OCI-LY1 (cell line): ENCODE results near the gene IFITM10.
"Not testable (repeated sequence)": the region's sequence is repeated elsewhere in the genome, so short reads cannot be mapped to it uniquely, and the experiment has no call there.

ENCODE experiments used
- H2AFZ ChIP-seq: fragments of 200-600 bp; sonication (generic), shearing (Covaris generic); 2 replicates; pipeline ENCODE4 v1.6.0; 2014; ENCODE audit warnings: antibody characterized with exemption, mild to moderate bottlenecking, low read length
- H3F3A ChIP-seq: fragments of 200-600 bp; sonication (generic), shearing (Covaris generic); 2 replicates; pipeline ENCODE4 v1.6.0; 2014; ENCODE audit warnings: mild to moderate bottlenecking, antibody characterized with exemption, low read length, moderate library complexity; ENCODE audit not compliant: insufficient read depth
- H3K27ac ChIP-seq: fragments of 200-600 bp; sonication (generic); 2 replicates; pipeline ENCODE4 v1.5.1; 2014; ENCODE audit warnings: low read length, mixed run types, mild to moderate bottlenecking, low read depth; ENCODE audit not compliant: poor library complexity, severe bottlenecking
- H3K27me3 ChIP-seq: fragments of 200-600 bp; sonication (generic); 2 replicates; pipeline ENCODE4 v1.6.0; 2014; ENCODE audit warnings: antibody characterized with exemption, mild to moderate bottlenecking, low read length, moderate library complexity; ENCODE audit not compliant: insufficient read depth
- H3K36me3 ChIP-seq: fragments of 200-600 bp; sonication (generic); 2 replicates; pipeline ENCODE4 v1.6.1; 2014; ENCODE audit warnings: mild to moderate bottlenecking, antibody characterized with exemption, low read length, moderate library complexity, mixed read lengths; ENCODE audit not compliant: insufficient read depth
- H3K4me1 ChIP-seq: fragments of 200-600 bp; sonication (generic); 2 replicates; pipeline ENCODE4 v1.5.1; 2014; ENCODE audit warnings: mild to moderate bottlenecking, low read length, moderate library complexity; ENCODE audit not compliant: insufficient read depth, severe bottlenecking
- H3K4me2 ChIP-seq: fragments of 200-600 bp; sonication (generic), shearing (Covaris generic); 2 replicates; pipeline ENCODE4 v1.6.1; 2014; ENCODE audit warnings: low read length
- H3K4me3 ChIP-seq: fragments of 200-600 bp; sonication (generic); 2 replicates; pipeline ENCODE4 v1.5.1; 2014; ENCODE audit warnings: low read length, low read depth, mild to moderate bottlenecking, mixed read lengths; ENCODE audit not compliant: poor library complexity, severe bottlenecking
- H3K79me2 ChIP-seq: fragments of 200-600 bp; shearing (Covaris generic); 2 replicates; pipeline ENCODE4 v1.6.1; 2016; ENCODE audit warnings: mixed run types, low read length, mixed read lengths; ENCODE audit not compliant: insufficient read depth
- H3K9ac ChIP-seq: fragments of 200-600 bp; sonication (generic), shearing (Covaris generic); 2 replicates; pipeline ENCODE4 v1.6.1; 2014; ENCODE audit warnings: mild to moderate bottlenecking, low read length, mixed read lengths
- H3K9me2 ChIP-seq: fragments of 200-600 bp; sonication (generic), shearing (Covaris generic); 2 replicates; pipeline ENCODE4 v1.6.1; 2014; ENCODE audit warnings: low read depth, mild to moderate bottlenecking, low read length, mixed read lengths
- H3K9me3 ChIP-seq: fragments of 200-600 bp; shearing (Covaris generic); 2 replicates; pipeline ENCODE4 v1.6.1; 2014; ENCODE audit warnings: low read length, mixed read lengths
- H4K20me1 ChIP-seq: fragments of 200-600 bp; sonication (generic), shearing (Covaris generic); 2 replicates; pipeline ENCODE4 v1.6.0; 2016; ENCODE audit warnings: mild to moderate bottlenecking, low read length; ENCODE audit not compliant: insufficient read depth
- EZH2 ChIP-seq: fragments of 200-600 bp; sonication (generic), shearing (Covaris generic); IDR thresholded peaks from 2 replicates; pipeline ENCODE4 v1.8.0; 2017; ENCODE audit warnings: borderline replicate concordance, mixed run types, mild to moderate bottlenecking, antibody characterized with exemption, low read length, moderate library complexity, mixed read lengths
- TF ChIP-seq, protein P1 (sequence below): fragments of 200-600 bp; sonication (generic), shearing (Covaris generic); IDR thresholded peaks from 2 replicates; pipeline ENCODE4 v1.5.1; 2017; ENCODE audit warnings: mild to moderate bottlenecking, antibody characterized with exemption, low read length, moderate library complexity, mixed read lengths

IFITM10 gene

DNA sequence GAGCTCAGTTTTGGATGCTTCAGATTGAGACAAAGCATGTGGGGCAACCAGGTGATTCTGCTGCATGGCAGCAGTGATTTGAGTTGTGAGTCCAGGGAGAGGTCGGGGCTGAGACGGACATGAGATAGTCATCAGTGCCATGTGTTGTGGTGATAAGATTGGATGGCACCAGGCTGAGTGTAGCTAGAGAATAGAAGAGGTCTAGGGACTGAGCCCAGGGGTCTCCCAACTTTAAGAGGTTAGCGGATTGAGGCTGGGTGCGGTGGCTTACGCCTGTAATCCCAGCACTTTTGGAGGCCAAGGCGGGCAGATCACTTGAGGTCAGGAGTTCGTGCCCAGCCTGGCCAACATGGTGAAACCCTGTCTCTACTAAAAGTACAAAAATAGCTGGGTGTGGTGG lies 19.7 kb upstream of the IFITM10 start:
- Histone ChIP-seq H3K27me3 (0 out of 2 replicates have a peak, but pooled peaks cover 3% of the 10 kb centered on the region), H3K9ac (no peak overlapping the region), H2AFZ (no peak overlapping the region), H3K9me3 (no peaks in the 10 kb centered on the region), H3K4me3 (no peak overlapping the region), H4K20me1 (no peaks in the 10 kb centered on the region), H3K9me2 (no peaks in the 10 kb centered on the region), H3K27ac (no peak overlapping the region), H3F3A (no peaks in the 10 kb centered on the region), H3K4me2 (no peak overlapping the region), H3K4me1 (no peaks in the 10 kb centered on the region), H3K79me2 (no peaks in the 10 kb centered on the region), H3K36me3 (no peaks in the 10 kb centered on the region)
- no peak for TF ChIP-seq EZH2
- TF ChIP-seq, protein P1, sequence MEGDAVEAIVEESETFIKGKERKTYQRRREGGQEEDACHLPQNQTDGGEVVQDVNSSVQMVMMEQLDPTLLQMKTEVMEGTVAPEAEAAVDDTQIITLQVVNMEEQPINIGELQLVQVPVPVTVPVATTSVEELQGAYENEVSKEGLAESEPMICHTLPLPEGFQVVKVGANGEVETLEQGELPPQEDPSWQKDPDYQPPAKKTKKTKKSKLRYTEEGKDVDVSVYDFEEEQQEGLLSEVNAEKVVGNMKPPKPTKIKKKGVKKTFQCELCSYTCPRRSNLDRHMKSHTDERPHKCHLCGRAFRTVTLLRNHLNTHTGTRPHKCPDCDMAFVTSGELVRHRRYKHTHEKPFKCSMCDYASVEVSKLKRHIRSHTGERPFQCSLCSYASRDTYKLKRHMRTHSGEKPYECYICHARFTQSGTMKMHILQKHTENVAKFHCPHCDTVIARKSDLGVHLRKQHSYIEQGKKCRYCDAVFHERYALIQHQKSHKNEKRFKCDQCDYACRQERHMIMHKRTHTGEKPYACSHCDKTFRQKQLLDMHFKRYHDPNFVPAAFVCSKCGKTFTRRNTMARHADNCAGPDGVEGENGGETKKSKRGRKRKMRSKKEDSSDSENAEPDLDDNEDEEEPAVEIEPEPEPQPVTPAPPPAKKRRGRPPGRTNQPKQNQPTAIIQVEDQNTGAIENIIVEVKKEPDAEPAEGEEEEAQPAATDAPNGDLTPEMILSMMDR, result no peak

DNA sequence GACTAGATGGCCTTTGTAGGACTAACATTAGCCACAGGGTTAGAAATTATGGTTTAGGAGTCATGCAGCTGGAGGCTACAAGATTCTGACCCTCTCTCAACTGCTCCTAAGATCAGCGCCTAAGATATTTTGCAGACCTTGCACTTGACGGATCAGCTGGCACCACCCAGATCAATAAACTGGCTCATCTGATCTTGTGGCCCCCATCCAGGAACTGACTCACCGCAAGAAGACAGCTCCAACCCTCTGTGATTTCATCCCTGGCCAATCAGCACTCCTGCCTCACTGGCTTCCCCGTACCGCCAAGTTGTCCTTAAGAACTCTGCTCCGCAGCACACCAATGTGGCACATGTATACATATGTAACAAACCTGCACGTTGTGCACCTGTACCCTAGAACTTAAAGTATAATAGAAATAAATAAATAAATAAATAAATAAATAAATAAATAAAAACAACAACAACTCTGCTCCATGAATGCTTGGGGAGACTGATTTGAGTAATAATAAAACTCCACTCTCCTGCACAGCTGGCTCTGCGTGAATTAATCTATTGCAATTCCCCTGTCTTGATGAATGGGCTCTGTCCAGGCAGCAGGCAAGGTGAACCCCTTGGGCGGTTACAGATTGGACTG lies 19.0 kb upstream of the IFITM10 start:
- not testable (repeated sequence) for H3K4me2 ChIP-seq, H3K27me3 ChIP-seq, H3K36me3 ChIP-seq, H3K4me3 ChIP-seq, H2AFZ ChIP-seq, H3F3A ChIP-seq, H4K20me1 ChIP-seq, H3K4me1 ChIP-seq, H3K27ac ChIP-seq, H3K9me3 ChIP-seq, H3K9me2 ChIP-seq, H3K79me2 ChIP-seq, H3K9ac ChIP-seq

DNA sequence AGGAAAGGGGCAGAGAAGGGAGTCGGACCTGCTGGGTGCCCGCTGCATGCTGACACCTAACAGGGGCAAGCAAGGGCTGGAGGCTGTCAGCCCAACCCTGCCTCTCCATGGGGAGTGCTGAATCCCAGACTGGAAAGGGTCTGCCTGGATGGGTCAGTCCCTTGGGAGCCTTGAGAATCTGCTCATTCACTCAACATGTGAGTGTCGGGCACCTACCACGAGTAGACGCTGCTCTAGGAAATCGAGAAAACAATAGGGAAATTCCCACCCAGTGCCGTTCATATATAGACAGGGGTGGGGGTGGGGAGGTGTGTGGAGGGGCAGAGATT lies 17.7 kb upstream of the IFITM10 start:
- Histone ChIP-seq H3K79me2 (no peaks in the 10 kb centered on the region), H3F3A (no peaks in the 10 kb centered on the region), H3K9me3 (no peaks in the 10 kb centered on the region), H3K9ac (no peak overlapping the region), H3K27ac (no peak overlapping the region), H3K4me1 (peaks cover 8% of the 10 kb centered on the region), H2AFZ (no peak overlapping the region), H3K36me3 (no peaks in the 10 kb centered on the region), H4K20me1 (no peaks in the 10 kb centered on the region), H3K27me3 (0 out of 2 replicates have a peak, but pooled peaks cover 3% of the 10 kb centered on the region), H3K4me3 (no peak overlapping the region), H3K4me2 (no peak overlapping the region), H3K9me2 (no peaks in the 10 kb centered on the region)
- no peak for TF ChIP-seq EZH2
- TF ChIP-seq, protein P1, result no peak

DNA sequence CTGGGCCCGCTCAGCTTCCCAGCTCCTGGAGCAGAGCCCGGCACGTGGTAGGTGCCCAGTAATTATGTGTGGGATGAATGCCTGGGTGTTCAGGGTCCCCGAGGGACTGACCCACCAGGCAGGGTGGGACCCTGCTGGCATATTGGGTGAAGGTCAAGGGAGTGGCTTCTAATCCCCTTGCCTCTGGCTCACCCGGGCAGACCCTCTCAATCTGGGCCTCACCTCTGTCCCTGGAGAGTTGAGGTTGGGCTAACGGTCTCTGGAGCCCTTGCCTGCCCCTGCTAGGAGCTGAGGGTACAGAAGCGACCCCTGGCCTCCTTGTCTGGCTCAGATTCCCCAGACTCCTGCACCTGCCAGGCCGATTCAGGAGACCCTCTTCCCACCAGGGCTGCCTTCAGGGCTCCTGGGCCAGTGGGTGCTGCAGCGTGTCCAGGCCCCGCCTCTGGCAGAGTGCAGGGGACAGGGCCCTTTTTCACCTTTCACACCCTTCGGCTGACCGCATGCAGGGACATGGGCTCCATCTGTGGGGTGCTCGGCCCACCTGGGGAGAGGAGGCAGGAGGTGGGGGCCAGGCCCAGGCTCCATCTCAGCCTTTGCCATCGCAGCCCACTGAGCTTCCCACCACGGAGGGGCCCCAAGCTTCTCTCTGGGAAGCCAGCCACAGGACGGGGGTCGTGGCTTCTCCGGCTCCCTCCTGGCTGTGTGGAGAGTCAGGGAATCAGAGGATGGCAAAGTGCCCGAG lies 17.2 kb upstream of the IFITM10 start:
- Histone ChIP-seq H3K4me2 (no peak overlapping the region), H3K9ac (no peak overlapping the region), H3K4me1 (peaks cover 13% of the 10 kb centered on the region), H3K79me2 (no peaks in the 10 kb centered on the region), H2AFZ (no peak overlapping the region), H4K20me1 (no peaks in the 10 kb centered on the region), H3K9me3 (no peaks in the 10 kb centered on the region), H3K9me2 (no peaks in the 10 kb centered on the region), H3K27me3 (0 out of 2 replicates have a peak, but pooled peaks cover 3% of the 10 kb centered on the region), H3K36me3 (no peaks in the 10 kb centered on the region), H3K27ac (no peak overlapping the region), H3F3A (no peaks in the 10 kb centered on the region), H3K4me3 (no peak overlapping the region)
- no peak for TF ChIP-seq EZH2
